Dedifferentiated amniotic fluid mesenchymal stem cell (primary cell): ENCODE results near the gene PRKCI.
"Not testable (repeated sequence)": the region's sequence is repeated elsewhere in the genome, so short reads cannot be mapped to it uniquely, and the experiment has no call there.

Source experiments
- DNase-seq: peaks from one replicate; pipeline ENCODE4 v3.0.0-alpha.2; 2016; ENCODE audit errors: extremely low spot score

Gene PRKCI

GRCh38 chr3:170221924-170222646 is at the start of gene PRKCI:
Gene PRKCI (plus strand): TSS chr3:170222424. CDS start chr3:170222670, 246 bp downstream.
- DNase-seq: peak; percentile 96

GRCh38 chr3:170178651-170179050 is 43.6 kb upstream of the PRKCI start:
- DNase-seq: no peak

- DNase-seq: no peak
Observed at GRCh38 chr3:170179432-170179831, 42.8 kb upstream of the PRKCI start.

- DNase-seq: peak; percentile 15
Observed at GRCh38 chr3:170180079-170180907, 41.9 kb upstream of the PRKCI start.

GRCh38 chr3:170180908-170181885 is 41.0 kb upstream of the PRKCI start, which contains the start of gene PHC3:
Gene PHC3 (minus strand): TSS chr3:170181733. CDS start chr3:170181715, 18 bp downstream.
- peak; percentile 88 for DNase-seq

- DNase-seq: no peak
Observed at GRCh38 chr3:170189398-170190256, 32.6 kb upstream of the PRKCI start.

- not testable (repeated sequence) for DNase-seq
Observed at GRCh38 chr3:170195759-170196158, 26.5 kb upstream of the PRKCI start.

- no peak for DNase-seq
Observed at GRCh38 chr3:170196833-170197232, 25.4 kb upstream of the PRKCI start.

GRCh38 chr3:170200987-170201386 is 21.2 kb upstream of the PRKCI start:
- DNase-seq: no peak

GRCh38 chr3:170201527-170201926 is 20.7 kb upstream of the PRKCI start:
- DNase-seq: no peak

- no peak for DNase-seq
Observed at GRCh38 chr3:170203457-170203856, 18.8 kb upstream of the PRKCI start.

GRCh38 chr3:170204023-170204472 is 18.2 kb upstream of the PRKCI start:
- no peak for DNase-seq

GRCh38 chr3:170204509-170204908 is 17.7 kb upstream of the PRKCI start:
- DNase-seq: no peak

GRCh38 chr3:170205302-170205701 is 16.9 kb upstream of the PRKCI start:
- no peak for DNase-seq

GRCh38 chr3:170206164-170206762 is 16.0 kb upstream of the PRKCI start:
- DNase-seq: not testable (repeated sequence)

- DNase-seq: no peak
Observed at GRCh38 chr3:170207717-170208116, 14.5 kb upstream of the PRKCI start.

GRCh38 chr3:170211668-170212067 is 10.6 kb upstream of the PRKCI start:
- DNase-seq: no peak

GRCh38 chr3:170219850-170220249 is 2.4 kb upstream of the PRKCI start:
- DNase-seq: no peak

- DNase-seq: no peak
Observed at GRCh38 chr3:170220871-170221270, 1.4 kb upstream of the PRKCI start.
